Measurements from ENCODE around the gene POC1A. TPM values are rescaled to one million over a fixed set of nuclear protein-coding genes. Genes with fewer than 3 reads are reported as not detected.

The POC1A gene
- total and polyA plus RNA-seq, 2 donors (not counting 1 experiment from before 2014, with no cell fraction given), result 1.7 to 2.8 TPM

DNA sequence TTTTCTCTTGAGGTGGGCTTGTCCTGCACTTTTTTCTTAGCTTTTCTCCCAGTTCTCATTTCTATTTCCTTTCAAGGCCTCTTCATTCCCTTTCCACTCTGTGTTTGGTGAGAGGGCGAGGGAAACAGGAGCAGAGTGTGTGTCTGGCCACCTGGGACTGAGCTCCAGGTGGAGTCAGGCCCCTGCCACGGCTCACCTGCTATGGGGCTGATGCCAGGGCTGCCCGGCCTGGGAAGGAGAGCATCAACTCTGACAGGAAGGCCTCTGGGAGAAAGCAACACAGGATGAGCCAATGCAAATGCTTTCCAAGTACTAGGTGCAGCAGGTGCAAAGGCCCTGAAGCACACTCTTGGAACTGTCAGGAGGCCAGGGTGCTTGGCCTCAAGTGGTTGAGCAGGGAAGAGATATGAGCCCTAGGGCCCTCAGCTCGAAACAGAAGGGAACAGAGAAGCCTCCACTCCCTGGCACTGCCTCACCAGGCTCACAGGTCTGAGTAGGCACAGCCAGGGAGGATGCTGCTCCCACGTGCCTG, 70.6 kb downstream of the POC1A start:
- Mint-ChIP-seq H3K9me3 (ENCODE audit: insufficient read depth) (no peaks in the 10 kb centered on the region), H3K4me3 (no peak overlapping the region), H3K4me1 (peaks cover 9% of the 10 kb centered on the region), H3K27ac (no peak overlapping the region), H3K27me3 (no peaks in the 10 kb centered on the region)
- no peak for ATAC-seq (ENCODE audit: low read depth)
- no peaks in the 10 kb centered on the region for H3K79me2 ChIP-seq (ENCODE audit: control insufficient read depth, insufficient read depth, low read length)
- WGBS (ENCODE audit: insufficient coverage), result 99% methylated on average over 5 of the region's 5 CpGs
- no peak for DNase-seq
- no peaks in the 10 kb centered on the region for H3K36me3 ChIP-seq (replicated peaks in 1 of 2; ENCODE audit: control extremely low read depth in 1 of 2, control insufficient read depth in 1 of 2, extremely low read depth in 1 of 2, insufficient read depth in 2 of 2, low read length in 1 of 2)
- no peaks in the 10 kb centered on the region for H4K20me1 ChIP-seq (ENCODE audit: control insufficient read depth, insufficient read depth, low read length, poor library complexity, severe bottlenecking)
- no peaks in the 10 kb centered on the region for H3K27me3 ChIP-seq (replicated peaks in 1 of 4; ENCODE audit: control extremely low read depth in 1 of 4, control insufficient read depth in 3 of 4, insufficient read depth in 4 of 4, low read length in 3 of 4)
- intact Hi-C loops (cut with micrococcal nuclease), result no loop called here
- H3K9me3 ChIP-seq (ENCODE audit: control extremely low read depth in 1 of 3, control insufficient read depth in 2 of 3, insufficient read depth in 1 of 3, low read length in 2 of 3), result no peaks in the 10 kb centered on the region
- H3K4me1 ChIP-seq (ENCODE audit: control insufficient read depth in 2 of 2, insufficient read depth in 2 of 2, low read length in 2 of 2), result peaks cover 0 to 6% of the 10 kb centered on the region in 2 donors
- CTCF ChIA-PET, result no interaction called here
- H3K27ac ChIP-seq (ENCODE audit: low read length in 2 of 2), result no peak overlapping the region
- no peak overlapping the region for H3K9ac ChIP-seq (ENCODE audit: low read length)
- H3K4me3 ChIP-seq (ENCODE audit: control extremely low read depth in 1 of 5, extremely low read depth in 1 of 5, insufficient read depth in 1 of 5, low read depth in 2 of 5, low read length in 4 of 5), result no peak overlapping the region
- POLR2A ChIA-PET, result no interaction called here
- TF ChIP-seq, protein P1, sequence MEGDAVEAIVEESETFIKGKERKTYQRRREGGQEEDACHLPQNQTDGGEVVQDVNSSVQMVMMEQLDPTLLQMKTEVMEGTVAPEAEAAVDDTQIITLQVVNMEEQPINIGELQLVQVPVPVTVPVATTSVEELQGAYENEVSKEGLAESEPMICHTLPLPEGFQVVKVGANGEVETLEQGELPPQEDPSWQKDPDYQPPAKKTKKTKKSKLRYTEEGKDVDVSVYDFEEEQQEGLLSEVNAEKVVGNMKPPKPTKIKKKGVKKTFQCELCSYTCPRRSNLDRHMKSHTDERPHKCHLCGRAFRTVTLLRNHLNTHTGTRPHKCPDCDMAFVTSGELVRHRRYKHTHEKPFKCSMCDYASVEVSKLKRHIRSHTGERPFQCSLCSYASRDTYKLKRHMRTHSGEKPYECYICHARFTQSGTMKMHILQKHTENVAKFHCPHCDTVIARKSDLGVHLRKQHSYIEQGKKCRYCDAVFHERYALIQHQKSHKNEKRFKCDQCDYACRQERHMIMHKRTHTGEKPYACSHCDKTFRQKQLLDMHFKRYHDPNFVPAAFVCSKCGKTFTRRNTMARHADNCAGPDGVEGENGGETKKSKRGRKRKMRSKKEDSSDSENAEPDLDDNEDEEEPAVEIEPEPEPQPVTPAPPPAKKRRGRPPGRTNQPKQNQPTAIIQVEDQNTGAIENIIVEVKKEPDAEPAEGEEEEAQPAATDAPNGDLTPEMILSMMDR (IDR thresholded peaks at IDR 0.05), result no peak
- no peak for TF ChIP-seq EZH2 (IDR thresholded peaks at IDR 0.05; ENCODE audit: borderline replicate concordance, insufficient read depth, low read depth, low read length, poor library complexity, severe bottlenecking)
- no peak overlapping the region for H2AFZ ChIP-seq (ENCODE audit: insufficient read depth, low read depth, low read length, poor library complexity, severe bottlenecking)
- no peak overlapping the region for H3K4me2 ChIP-seq (replicated peaks; ENCODE audit: low read depth, low read length, poor library complexity, severe bottlenecking)

DNA sequence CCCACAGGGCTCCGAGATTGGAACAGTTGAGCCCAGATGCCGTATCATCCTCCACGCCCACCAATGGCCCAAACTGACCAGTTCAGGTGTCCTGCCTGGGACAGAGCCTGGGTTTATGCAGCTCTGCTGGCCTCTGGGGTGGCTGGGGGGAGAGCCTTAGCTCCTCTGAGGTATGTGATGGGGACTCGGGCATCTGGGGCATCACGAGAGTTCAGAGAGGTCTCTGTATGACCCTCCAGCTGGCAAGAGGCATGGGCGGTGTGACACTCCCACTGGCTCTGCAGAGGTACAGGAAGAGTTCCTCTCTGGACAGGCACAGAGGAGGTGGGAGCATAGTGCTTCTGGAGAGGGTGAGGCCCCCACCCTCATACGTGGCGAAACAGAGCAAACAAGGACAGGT, 71.3 kb downstream of the POC1A start:
- Histone ChIP-seq H3K4me3 (ENCODE audit: control extremely low read depth in 1 of 5, extremely low read depth in 1 of 5, insufficient read depth in 1 of 5, low read depth in 2 of 5, low read length in 4 of 5) (no peak overlapping the region), H3K9me3 (ENCODE audit: control extremely low read depth in 1 of 3, control insufficient read depth in 2 of 3, insufficient read depth in 1 of 3, low read length in 2 of 3) (no peaks in the 10 kb centered on the region), H3K36me3 (replicated peaks in 1 of 2; ENCODE audit: control extremely low read depth in 1 of 2, control insufficient read depth in 1 of 2, extremely low read depth in 1 of 2, insufficient read depth in 2 of 2, low read length in 1 of 2) (no peaks in the 10 kb centered on the region), H4K20me1 (ENCODE audit: control insufficient read depth, insufficient read depth, low read length, poor library complexity, severe bottlenecking) (no peaks in the 10 kb centered on the region), H3K9ac (ENCODE audit: low read length) (no peak overlapping the region), H3K27ac (ENCODE audit: low read length in 2 of 2) (no peak overlapping the region), H3K4me2 (replicated peaks; ENCODE audit: low read depth, low read length, poor library complexity, severe bottlenecking) (no peak overlapping the region), H3K4me1 (ENCODE audit: control insufficient read depth in 2 of 2, insufficient read depth in 2 of 2, low read length in 2 of 2) (peaks cover 0 to 6% of the 10 kb centered on the region in 2 donors), H2AFZ (ENCODE audit: insufficient read depth, low read depth, low read length, poor library complexity, severe bottlenecking) (no peak overlapping the region), H3K79me2 (ENCODE audit: control insufficient read depth, insufficient read depth, low read length) (no peaks in the 10 kb centered on the region), H3K27me3 (replicated peaks in 1 of 4; ENCODE audit: control extremely low read depth in 1 of 4, control insufficient read depth in 3 of 4, insufficient read depth in 4 of 4, low read length in 3 of 4) (no peaks in the 10 kb centered on the region)
- ATAC-seq (ENCODE audit: low read depth) (no peak), DNase-seq (no peak)
- POLR2A ChIA-PET, result no interaction called here
- TF ChIP-seq, protein P1 (IDR thresholded peaks at IDR 0.05), result no peak
- TF ChIP-seq EZH2 (IDR thresholded peaks at IDR 0.05; ENCODE audit: borderline replicate concordance, insufficient read depth, low read depth, low read length, poor library complexity, severe bottlenecking), result no peak
- WGBS (ENCODE audit: insufficient coverage), result 98% methylated on average over 8 of the region's 8 CpGs
- CTCF ChIA-PET, result no interaction called here
- intact Hi-C loops (cut with micrococcal nuclease), result no loop called here
- Mint-ChIP-seq H3K9me3 (ENCODE audit: insufficient read depth) (no peaks in the 10 kb centered on the region), H3K4me1 (peaks cover 9% of the 10 kb centered on the region), H3K4me3 (no peak overlapping the region), H3K27me3 (no peaks in the 10 kb centered on the region), H3K27ac (no peak overlapping the region)
